ENCODE measurements around the gene BTNL8.

BTNL8 gene

DNA sequence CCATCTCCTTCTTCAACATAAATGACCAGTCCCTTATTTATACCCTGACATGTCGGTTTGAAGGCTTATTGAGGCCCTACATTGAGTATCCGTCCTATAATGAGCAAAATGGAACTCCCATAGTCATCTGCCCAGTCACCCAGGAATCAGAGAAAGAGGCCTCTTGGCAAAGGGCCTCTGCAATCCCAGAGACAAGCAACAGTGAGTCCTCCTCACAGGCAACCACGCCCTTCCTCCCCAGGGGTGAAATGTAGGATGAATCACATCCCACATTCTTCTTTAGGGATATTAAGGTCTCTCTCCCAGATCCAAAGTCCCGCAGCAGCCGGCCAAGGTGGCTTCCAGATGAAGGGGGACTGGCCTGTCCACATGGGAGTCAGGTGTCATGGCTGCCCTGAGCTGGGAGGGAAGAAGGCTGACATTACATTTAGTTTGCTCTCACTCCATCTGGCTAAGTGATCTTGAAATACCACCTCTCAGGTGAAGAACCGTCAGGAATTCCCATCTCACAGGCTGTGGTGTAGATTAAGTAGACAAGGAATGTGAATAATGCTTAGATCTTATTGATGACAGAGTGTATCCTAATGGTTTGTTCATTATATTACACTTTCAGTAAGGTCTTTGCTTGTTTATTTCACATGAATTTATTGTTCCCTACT lies 51.5 kb downstream of the BTNL8 start:
- H3K4me3 ChIP-seq (ENCODE audit: low read depth, low read length): no peak overlapping the region
- in situ Hi-C loops (cut with HindIII; ENCODE audit: low sequenced_read_pairs): no loop called here
- no peak for DNase-seq (ENCODE audit: low read depth, low spot score)
- TF ChIP-seq, protein P1, sequence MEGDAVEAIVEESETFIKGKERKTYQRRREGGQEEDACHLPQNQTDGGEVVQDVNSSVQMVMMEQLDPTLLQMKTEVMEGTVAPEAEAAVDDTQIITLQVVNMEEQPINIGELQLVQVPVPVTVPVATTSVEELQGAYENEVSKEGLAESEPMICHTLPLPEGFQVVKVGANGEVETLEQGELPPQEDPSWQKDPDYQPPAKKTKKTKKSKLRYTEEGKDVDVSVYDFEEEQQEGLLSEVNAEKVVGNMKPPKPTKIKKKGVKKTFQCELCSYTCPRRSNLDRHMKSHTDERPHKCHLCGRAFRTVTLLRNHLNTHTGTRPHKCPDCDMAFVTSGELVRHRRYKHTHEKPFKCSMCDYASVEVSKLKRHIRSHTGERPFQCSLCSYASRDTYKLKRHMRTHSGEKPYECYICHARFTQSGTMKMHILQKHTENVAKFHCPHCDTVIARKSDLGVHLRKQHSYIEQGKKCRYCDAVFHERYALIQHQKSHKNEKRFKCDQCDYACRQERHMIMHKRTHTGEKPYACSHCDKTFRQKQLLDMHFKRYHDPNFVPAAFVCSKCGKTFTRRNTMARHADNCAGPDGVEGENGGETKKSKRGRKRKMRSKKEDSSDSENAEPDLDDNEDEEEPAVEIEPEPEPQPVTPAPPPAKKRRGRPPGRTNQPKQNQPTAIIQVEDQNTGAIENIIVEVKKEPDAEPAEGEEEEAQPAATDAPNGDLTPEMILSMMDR (IDR thresholded peaks at IDR 0.05; ENCODE audit: low read depth, low read length): no peak

DNA sequence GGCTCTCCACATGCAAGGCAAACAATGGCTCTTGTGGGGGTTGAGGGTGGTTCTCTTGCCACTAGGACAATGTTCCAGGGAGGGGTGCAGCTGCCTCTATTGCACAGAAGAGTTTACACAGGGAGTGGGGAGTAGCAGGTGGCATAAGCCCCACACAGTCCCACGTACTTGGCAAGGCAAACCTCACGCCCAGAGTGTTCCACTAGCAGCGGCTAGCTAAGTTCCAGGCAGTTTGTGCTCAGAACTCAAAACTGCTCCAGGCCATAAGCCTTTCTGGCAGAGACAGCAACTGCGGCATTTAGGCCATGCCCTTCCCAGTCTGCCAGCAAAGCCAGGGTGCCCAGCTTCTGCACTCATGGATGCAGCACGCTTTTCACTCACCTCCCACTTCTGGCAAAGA lies 60.7 kb downstream of the BTNL8 start:
- no peak overlapping the region for H3K4me3 ChIP-seq (ENCODE audit: low read depth, low read length)
- no peak for DNase-seq (ENCODE audit: low read depth, low spot score)
- TF ChIP-seq, protein P1 (IDR thresholded peaks at IDR 0.05; ENCODE audit: low read depth, low read length): no peak
- in situ Hi-C loops (cut with HindIII; ENCODE audit: low sequenced_read_pairs): no loop called here

GRCh38 chr5:180960209-180960608 lies 61.2 kb downstream of the BTNL8 start:
- TF ChIP-seq, protein P1 (IDR thresholded peaks at IDR 0.05; ENCODE audit: low read depth, low read length): no peak
- in situ Hi-C loops (cut with HindIII; ENCODE audit: low sequenced_read_pairs): no loop called here
- no peak for DNase-seq (ENCODE audit: low read depth, low spot score)

DNA sequence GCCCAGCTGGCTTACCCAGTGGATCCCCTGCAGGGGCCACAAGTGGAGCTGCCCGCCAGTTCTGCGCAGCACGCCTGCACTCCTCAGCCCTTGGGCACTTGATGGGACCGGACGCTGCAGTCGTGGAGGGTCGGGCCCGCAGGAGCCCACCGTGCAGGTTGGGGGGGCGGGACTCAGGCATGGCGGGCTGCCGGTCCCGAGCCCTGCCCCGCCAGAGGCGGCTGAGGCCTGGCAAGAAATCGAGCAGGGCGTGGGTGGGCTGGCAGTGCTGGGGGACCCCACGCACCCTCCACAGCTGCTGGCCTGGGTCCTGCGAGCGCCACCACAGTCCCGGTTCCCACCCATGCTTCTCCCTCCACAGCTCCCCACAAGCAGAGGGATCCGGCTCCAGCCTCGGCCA lies 70.4 kb downstream of the BTNL8 start:
- in situ Hi-C loops (cut with HindIII; ENCODE audit: low sequenced_read_pairs): no loop called here
- TF ChIP-seq, protein P1 (IDR thresholded peaks at IDR 0.05; ENCODE audit: low read depth, low read length): no peak
- no peak for DNase-seq (ENCODE audit: low read depth, low spot score)
- H3K4me3 ChIP-seq (ENCODE audit: low read depth, low read length): no peak overlapping the region

More at GRCh38 chr5:180960209-180960608, 61.2 kb downstream of the BTNL8 start:
- no peak overlapping the region for H3K4me3 ChIP-seq (ENCODE audit: low read depth, low read length)

GRCh38 chr5:180970336-180970735 lies 71.4 kb downstream of the BTNL8 start:
- in situ Hi-C loops (cut with HindIII; ENCODE audit: low sequenced_read_pairs): no loop called here
- DNase-seq (ENCODE audit: low read depth, low spot score): no peak
- H3K4me3 ChIP-seq (ENCODE audit: low read depth, low read length): no peak overlapping the region
- TF ChIP-seq, protein P1 (IDR thresholded peaks at IDR 0.05; ENCODE audit: low read depth, low read length): no peak

- no peak overlapping the region for H3K4me3 ChIP-seq (ENCODE audit: low read depth, low read length)
- in situ Hi-C loops (cut with HindIII; ENCODE audit: low sequenced_read_pairs): no loop called here
- TF ChIP-seq, protein P1 (IDR thresholded peaks at IDR 0.05; ENCODE audit: low read depth, low read length): no peak
- no peak for DNase-seq (ENCODE audit: low read depth, low spot score)
Measured at GRCh38 chr5:180970875-180971274, 71.9 kb downstream of the BTNL8 start.
